Stimulated activated CD4-positive, alpha-beta T cell treated with anti-CD3 and anti-CD28 coated beads, Interleukin-2, amount 100 ng/mL, for 4 hours (primary cell): ENCODE data around the gene PCDH17.

Experiments
- DNase-seq: peaks from one replicate; pipeline ENCODE4 v3.0.0-alpha.2; 2020; ENCODE audit warnings: low read depth

PCDH17 gene

GRCh38 chr13:57734306-57734705, 102.8 kb downstream of the PCDH17 start:
- no peak for DNase-seq

- DNase-seq: no peak
Observed at GRCh38 chr13:57739089-57739488, 107.5 kb downstream of the PCDH17 start.

- no peak for DNase-seq
Observed at GRCh38 chr13:57739543-57740190, 108.1 kb downstream of the PCDH17 start.

- DNase-seq: no peak
Observed at GRCh38 chr13:57740719-57741118, 109.2 kb downstream of the PCDH17 start.

- DNase-seq: no peak
Observed at GRCh38 chr13:57748096-57748495, 116.6 kb downstream of the PCDH17 start.

GRCh38 chr13:57760951-57761350, 129.4 kb downstream of the PCDH17 start:
- DNase-seq: no peak

GRCh38 chr13:57763689-57764088, 132.1 kb downstream of the PCDH17 start:
- DNase-seq: no peak
